CD4-positive, alpha-beta T cell treated with Interferon alpha-2 for 1 hour (primary cell): ENCODE results near the gene NUP160.
"Not testable (repeated sequence)": the region's sequence is repeated elsewhere in the genome, so short reads cannot be mapped to it uniquely, and the experiment has no call there.

Experiments used
- DNase-seq, 2 donors: peaks; one replicate each; pipeline ENCODE4 v3.0.0-alpha.2; 2020 to 2022

The NUP160 gene

DNA sequence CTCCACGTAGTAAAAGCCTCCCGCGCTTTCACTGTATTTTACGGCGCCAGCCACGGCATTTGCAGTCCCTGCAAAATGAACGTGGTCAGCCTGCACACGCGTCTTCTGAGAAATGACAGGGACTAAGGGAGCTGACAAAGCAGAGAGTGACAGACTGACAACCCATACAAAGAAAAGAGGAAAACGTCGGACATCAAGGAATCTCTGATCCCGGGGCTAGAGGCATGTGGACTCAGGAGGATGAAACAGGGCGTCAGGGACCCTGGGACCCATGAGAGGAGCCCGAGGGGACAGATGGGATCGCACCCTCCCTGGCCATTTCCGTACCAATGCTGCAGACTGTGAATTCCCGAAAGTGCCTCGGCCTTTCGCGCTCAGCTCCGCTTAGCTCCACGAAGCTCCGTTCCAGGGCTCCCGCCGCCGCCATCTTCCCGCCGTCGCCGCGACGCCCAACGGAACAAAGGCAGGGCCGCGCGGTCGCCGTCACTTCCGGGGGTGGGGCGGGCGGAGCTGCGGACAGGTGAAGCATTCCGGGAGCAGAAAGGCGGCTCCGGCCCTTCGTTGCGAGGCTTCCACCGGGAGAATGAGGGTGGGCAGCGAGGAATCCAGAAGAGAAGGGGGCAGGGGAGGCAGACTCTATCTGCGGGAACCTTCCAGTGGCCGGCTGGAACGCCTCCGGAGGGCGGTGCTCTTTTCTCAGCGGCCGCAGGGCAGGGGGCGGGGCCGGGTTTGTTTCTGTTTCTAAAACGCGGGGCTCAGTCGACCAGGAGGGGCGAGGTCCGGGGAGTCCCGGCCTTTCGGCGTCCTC, at the start of gene NUP160:
Gene NUP160, minus strand, starts transcription at position 459 of the 808 bp plus-strand sequence. Its CDS starts 32 bp downstream, at position 427.
- DNase-seq, result peak; percentile 81 to 88

DNA sequence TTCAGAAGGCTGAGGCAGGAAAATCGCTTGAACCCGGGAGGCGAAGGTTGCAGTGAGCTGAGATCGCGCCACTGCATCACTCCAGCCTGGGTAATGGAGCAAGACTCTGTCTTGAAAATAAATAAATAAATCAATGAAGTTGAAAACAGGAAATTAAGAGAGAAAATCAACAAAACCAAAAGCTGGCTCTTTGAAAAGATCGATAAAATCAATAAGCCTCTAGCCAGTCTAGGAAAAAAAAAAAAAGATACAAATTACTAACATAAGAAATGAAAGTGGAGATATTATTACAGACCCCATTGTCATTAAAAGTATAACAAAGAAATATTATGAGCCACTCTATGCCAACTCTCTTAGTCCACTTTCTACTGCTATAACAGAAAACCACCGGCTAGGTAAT, 48.0 kb upstream of the NUP160 start:
- no peak for DNase-seq

DNA sequence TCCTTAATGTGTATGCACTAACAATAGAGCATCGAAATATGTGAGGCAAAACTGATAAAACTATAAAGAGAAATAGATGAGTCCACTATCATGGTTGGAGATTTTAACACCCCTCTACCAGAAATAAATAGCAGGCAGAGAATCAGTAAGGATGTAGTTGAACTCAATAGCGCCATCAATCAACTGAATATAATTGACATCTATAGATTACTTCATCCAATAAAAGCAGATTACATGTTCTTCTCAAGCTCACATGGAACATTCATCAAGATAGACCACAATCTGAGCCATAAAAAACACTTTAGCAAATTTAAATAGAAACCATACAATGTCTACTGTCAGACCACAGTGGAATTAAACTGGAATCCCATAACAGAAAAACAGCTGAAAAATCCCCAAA, 46.9 kb upstream of the NUP160 start:
- DNase-seq, result no peak

DNA sequence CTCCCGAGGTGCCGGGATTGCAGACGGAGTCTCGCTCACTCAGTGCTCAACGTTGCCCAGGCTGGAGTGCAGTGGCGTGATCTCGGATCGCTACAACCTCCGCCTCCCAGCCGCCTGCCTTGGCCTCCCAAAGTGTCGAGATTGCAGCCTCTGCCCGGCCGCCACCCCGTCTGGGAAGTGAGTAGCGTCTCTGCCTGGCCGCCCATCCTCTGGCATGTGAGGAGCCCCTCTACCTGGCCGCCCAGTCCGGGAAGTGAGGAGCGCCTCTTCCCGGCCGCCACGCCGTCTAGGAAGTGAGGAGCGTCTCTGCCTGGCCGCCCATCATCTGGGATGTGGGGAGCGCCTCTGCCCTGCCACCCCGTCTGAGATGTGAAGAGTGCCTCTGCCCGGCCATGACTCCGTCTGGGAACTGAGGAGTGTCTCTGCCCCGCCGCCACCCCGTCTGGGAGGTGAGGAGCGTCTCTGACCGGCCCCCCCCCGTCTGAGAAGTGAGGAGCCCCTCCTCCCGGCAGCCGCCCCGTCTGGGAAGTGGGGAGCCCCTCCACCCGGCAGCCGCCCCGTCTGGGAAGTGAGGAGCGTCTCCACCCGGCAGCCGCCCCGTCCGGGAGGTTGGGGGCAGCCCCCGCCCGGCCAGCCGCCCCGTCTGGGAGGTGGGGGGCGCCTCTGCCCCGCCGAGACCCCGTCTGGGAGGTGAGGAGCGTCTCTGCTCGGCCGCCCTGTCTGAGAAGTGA, 44.6 kb upstream of the NUP160 start:
- DNase-seq, result not testable (repeated sequence)

DNA sequence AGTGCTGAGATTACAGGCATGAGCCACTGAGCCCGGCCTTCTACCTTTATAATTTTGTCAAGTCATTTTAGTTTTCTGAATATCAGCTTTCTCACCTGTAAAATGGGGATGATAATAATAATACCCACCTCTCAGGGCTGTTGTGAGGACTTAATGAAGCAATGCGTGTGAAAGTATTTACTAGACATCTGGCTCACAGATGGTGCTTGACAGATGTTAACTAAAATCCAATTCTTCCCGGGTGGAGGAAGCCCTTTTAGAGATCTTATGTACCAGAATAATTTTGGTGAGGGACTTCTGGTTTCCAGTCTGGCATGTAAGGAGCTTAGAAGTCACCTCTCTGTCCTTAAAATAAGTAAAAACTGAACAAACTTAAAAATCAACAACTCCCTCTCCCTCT, 43.7 kb upstream of the NUP160 start:
- DNase-seq, result no peak

- DNase-seq, result peak in 1 of 2 donors; percentile 29
These were observed 41.7 kb upstream of the NUP160 start for GRCh38 chr11:47889714-47890441.

- DNase-seq, result no peak
These were observed 39.9 kb upstream of the NUP160 start for GRCh38 chr11:47887910-47888569.

DNA sequence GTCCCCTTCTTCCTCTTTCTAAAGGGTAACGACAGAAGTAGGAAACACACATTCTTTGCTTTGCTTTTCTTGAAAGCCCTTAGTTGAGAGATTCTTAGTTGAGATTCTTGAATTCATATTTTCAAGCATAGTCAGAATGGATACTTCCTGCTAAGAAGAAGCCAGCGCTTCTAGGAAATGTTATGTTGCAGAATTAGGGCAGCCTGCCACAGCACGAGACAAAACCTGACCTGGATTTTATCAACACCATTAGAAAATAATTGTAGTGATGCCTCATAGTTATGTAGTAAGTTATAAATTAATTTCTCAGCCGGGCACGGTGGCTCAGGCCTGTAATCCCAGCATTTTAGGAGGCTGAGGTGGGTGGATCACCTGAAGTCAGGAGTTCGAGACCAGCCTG, 37.9 kb upstream of the NUP160 start:
- peak; percentile 27 to 66 for DNase-seq

- DNase-seq, result not testable (repeated sequence)
These were observed 34.3 kb upstream of the NUP160 start for GRCh38 chr11:47882437-47882836.

DNA sequence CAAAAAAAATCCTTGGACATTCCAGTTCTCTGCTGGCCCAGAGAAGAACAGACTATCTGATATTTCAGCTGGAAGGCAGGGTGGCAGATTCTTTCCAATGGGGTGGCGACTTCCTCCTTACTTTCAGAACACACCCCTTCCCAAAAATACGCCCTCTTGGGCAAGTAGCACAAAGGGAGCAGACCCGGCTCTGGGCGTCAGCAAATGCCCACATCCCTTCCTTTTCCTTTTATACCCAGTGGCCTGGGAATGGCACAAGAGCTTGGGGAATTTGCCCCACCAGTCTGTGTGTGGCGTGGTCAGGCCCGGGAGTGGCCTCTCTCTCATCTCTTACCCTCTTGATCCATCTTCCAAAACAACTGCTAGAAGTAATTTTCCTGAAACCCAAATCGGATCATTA, 33.0 kb upstream of the NUP160 start:
- DNase-seq, result no peak

DNA sequence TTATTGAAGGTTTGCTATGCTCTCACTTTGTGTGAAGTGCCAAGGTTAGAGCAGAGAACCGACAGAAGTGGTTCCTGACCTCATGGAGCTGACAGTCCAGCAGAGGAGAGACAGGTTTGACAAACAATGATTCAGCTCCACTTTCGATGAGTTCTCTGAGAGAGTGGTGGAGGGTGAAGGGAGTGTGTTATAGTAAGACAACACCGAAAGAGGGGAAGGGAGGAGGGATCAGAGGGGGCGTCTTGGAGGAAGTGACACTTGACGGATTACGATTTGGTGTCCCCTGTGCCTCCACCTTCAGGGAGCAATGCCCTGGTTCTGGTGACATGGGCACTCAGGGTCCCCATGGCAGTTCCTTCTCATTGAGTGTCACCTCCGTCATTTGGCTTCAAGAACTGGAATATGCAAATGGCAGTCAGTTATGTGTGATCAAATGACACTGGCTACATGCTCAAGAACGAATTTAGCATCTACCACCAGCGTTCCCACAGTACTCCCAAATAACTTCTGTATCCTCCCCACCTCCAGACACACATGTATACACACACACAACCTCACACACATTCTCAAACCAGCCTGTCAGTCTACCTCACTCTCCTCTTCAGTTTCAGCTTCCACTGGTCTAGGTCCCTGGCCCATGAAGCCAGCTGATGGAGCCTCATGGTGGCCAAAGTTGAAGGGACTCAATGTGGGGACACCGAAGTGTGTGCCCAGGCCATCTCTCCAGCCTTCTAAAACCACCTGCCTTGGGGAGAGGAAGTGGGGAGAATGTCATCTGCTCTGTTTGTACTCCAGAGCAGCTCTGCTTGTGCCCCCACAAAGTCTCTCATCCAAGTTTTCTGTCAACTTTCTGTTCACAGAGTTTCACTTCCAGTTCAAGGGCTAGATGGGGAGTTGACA, 31.4 kb upstream of the NUP160 start:
- no peak for DNase-seq

GRCh38 chr11:47875858-47876257, 27.7 kb upstream of the NUP160 start:
- DNase-seq, result not testable (repeated sequence)

GRCh38 chr11:47870404-47870803, 22.3 kb upstream of the NUP160 start:
- no peak for DNase-seq

DNA sequence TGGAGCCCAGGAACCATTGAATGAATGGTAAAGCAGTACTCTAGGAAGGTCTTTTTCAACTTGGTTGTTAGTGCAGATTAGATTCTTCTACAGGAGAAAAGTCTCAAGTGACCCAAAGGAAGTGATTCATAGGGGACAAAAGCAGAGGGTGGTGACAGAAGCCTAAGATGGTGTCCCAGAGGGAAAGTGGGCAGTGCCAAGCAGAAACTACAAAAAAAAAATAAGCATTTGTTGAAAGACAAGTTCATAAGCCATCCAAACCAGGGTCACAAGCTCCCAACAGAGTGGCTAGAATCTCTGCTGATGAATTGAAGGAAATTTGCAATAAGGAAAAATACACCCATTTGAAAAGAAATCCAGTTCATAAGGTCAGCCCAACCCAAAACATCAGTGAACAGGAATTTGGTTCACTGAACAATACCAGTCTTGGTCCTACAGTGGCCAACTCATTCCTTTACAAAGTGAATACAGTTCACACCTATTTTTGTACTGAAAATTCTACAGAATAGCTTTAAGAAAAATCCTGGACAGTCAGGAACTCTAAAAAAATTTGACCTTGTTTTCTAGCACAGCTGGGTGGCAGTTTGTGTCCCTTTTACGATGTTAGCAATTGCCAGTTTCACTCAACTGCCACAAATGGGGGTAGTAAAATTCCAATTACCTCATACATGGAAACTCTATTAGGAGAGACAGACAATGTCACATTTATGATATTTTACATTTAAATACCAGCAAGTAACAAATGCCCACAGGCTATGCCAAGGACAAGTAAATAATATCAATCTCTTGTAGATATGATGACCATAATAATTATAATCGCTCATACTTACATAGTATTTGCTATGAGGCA, 21.6 kb upstream of the NUP160 start:
- DNase-seq, result no peak

DNA sequence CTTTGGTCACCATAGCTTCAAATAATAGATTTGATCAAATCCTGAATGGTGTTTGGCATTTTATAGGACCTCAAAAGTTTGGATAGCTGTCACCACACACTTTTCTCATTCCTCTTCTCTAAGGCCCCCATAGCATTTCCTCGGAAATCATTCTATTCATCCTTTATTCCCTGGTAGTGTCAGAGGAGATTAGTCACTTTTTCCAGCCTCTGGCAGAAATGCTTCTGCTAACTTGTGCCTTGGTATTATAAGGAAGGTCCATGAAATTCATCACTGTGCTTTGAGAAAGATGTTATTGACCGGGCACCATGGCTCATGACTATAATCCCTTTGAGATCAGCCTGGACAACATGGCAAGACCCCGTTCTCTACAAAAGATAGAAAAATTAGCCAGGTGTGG, 19.7 kb upstream of the NUP160 start:
- DNase-seq, result no peak

DNA sequence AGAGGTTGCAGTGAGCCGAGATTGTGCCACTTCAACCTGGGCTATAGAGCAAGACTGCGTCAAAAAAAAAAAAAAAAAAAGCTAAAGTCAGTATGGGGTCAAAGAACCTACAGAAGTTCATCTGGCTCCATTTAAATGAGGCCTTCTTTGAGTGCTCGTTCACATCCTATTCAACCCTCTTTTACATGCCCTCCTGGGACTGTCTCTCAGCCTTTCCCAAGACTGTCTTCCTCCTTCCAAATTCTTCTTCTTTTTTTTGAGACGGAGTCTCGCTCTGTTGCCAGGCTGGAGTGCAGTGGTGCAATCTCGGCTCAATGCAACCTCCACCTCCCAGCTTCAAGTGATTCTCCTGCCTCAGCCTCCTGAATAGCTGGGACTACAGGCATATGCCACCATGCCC, 18.7 kb upstream of the NUP160 start:
- not testable (repeated sequence) for DNase-seq

GRCh38 chr11:47864901-47865300, 16.8 kb upstream of the NUP160 start:
- DNase-seq, result no peak

DNA sequence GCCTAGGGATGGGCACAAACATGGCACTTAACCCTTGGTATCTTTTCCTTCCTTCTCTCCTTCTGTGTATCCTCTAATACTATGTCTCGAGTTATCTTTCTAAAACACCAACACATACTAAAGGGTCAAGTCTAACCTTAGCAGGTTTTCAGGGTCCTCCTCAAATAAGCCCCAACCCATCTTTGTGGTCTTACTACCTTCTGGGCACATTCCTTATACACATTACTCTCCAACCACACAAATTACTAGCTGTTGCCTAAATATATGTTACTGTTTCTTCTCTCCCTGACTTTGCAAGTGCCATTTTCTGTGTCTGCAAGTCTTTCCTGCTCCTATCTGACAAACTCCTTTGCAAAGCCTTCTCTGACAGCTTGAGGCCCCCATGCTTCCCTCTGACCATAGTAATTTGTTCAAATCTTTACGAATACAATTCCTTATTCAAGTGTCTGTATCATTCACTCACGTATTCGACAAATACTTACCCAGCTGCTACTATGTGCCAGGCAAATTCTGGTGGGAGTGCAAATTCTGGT, 15.8 kb upstream of the NUP160 start:
- no peak for DNase-seq

DNA sequence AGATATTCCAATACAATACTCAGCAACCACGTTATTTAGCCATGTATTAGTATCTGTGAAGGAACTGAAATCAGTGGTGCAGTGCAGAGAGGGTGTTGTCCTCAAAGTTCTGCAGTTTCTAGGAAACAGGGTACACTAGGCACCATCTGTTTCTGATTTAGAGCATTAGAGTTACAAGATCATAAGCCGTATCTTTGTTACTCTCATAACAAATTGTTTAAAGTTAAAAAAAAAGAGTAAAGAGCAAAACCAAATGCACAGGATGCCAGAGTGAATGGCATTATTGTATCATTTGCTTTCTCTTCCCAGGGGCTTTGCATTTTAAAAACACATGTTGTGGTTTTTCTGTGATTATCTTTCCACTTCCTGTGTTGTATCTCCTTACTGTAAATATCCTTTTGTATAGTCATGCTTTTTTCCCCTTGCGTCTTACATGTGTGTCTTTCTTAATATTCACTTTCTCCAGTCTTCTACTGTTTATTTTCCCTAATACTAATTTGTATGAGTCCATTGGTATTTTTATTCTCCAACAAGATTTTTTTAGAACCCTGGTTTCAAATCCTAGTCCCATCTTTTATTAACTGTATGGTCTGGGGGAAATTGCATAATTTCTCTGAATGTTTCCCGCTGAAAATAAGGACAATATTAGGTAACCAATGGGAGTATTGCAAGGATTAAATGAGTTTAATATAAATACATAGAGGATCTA, 15.2 kb upstream of the NUP160 start:
- peak; percentile 43 to 57 for DNase-seq

- no peak for DNase-seq
These were observed 13.6 kb upstream of the NUP160 start for GRCh38 chr11:47861728-47862127.
